Heart left ventricle (tissue), 13 donors: Measurements from ENCODE around the gene SSR1.

Experiments used
- CTCF ChIP-seq, 12 donors: fragments of 200-600 bp; sonication (generic) in 4 of 12; IDR thresholded peaks; one replicate each; pipeline versions ENCODE4 v1.5.0 to v1.8.0; 2018 to 2022; ENCODE audit warnings: antibody characterized with exemption in 12 of 12, mild to moderate bottlenecking in 5 of 12
- POLR2A ChIP-seq, 2 donors: fragments of 450-650 bp; IDR thresholded peaks; one replicate each; pipeline ENCODE4 v1.6.1; 2017; ENCODE audit warnings: antibody characterized with exemption in 2 of 2, mild to moderate bottlenecking in 2 of 2, moderate library complexity in 2 of 2
- donor health status: ischemic (EF 13 %, LVEDD 7.1; RV severe dilation, severe dysfunction).
- donor health status: DM: no; HTN: yes; CAD: no.
- donor health status: DM: no; HTN: no; CAD: no.
- donor health status: ischemic (EF 25% LVEDD 6.9; RV normal size, moderate dysfunction).
- donor health status: ischemic (EF 25% LVEDD 5.7; RV mildly dilated, moderate dysfunction).
- donor health status: ischemic (EF 35%, LVEDD 5.7; RV mildly dilated, moderate dysfunction).
- donor health status: nonischemic (EF 11% LVEDD 7.7; RV severe dilation, severe dysfunction).
- donor health status: DM: yes; HTN: yes; CAD: no.
- donor health status: PGD.
- donor health status: ischemic (EF 29% LVEDD 5.4; RV normal size, mild dysfunction).
- donor health status: nonischemic (EF 23%, LVEDD 6.1; RV moderate dilation, normal function).

GRCh38 chr6:7323074-7323473, 10.1 kb upstream of the SSR1 start:
- no peak for TF ChIP-seq CTCF (IDR thresholded peaks at IDR 0.05)
- TF ChIP-seq POLR2A (IDR thresholded peaks at IDR 0.05): no peak
